HepG2 (cell line): ENCODE data around the gene C5. TPM values are rescaled to one million over a fixed set of nuclear protein-coding genes. Genes with fewer than 3 reads are reported as not detected.

Source experiments
- FOXJ3 ChIP-seq: sonication (generic); formaldehyde crosslinking; IDR thresholded peaks from 2 replicates; pipeline ENCODE4 v1.4.0; 2020; ENCODE audit warnings: missing genetic modification reagents, mild to moderate bottlenecking, borderline replicate concordance
- FOXO1 ChIP-seq: sonication (generic); formaldehyde crosslinking; IDR thresholded peaks from 2 replicates; pipeline ENCODE4 v1.4.0; 2020; ENCODE audit warnings: missing genetic modification reagents
- HMGA1 ChIP-seq: sonication (generic); formaldehyde crosslinking; conservative IDR thresholded peaks from 2 replicates; pipeline ENCODE4 v1.4.0; 2020; ENCODE audit warnings: missing genetic modification reagents
- MIER2 ChIP-seq: IDR thresholded peaks from 2 replicates; pipeline ENCODE4 v1.6.1; 2016; ENCODE audit warnings: missing biosample characterization, missing genetic modification reagents
- NFIC ChIP-seq: IDR thresholded peaks from 2 replicates; pipeline ENCODE4 v1.6.1; 2012; ENCODE audit warnings: mild to moderate bottlenecking, low read length, inconsistent platforms
- PAWR ChIP-seq: sonication (generic); formaldehyde crosslinking; IDR thresholded peaks from 2 replicates; pipeline ENCODE4 v1.4.0; 2020; ENCODE audit warnings: missing genetic modification reagents, mild to moderate bottlenecking, borderline replicate concordance
- SKI ChIP-seq: fragments of 450-650 bp; IDR thresholded peaks from one replicate; pipeline ENCODE4 v1.6.1; 2018; ENCODE audit warnings: mild to moderate bottlenecking; ENCODE audit not compliant: partially characterized antibody
- SMYD3 ChIP-seq: sonication (generic); formaldehyde crosslinking; IDR thresholded peaks from 2 replicates; pipeline ENCODE4 v1.8.1; 2023; ENCODE audit warnings: mild to moderate bottlenecking, missing genetic modification reagents
- SNAI1 ChIP-seq: sonication (generic); formaldehyde crosslinking; IDR thresholded peaks from 2 replicates; pipeline ENCODE4 v1.5.0; 2020; ENCODE audit warnings: mild to moderate bottlenecking, missing genetic modification reagents, borderline replicate concordance
- ZNF335 ChIP-seq: sonication (generic); formaldehyde crosslinking; IDR thresholded peaks from 2 replicates; pipeline ENCODE4 v1.4.0; 2020; ENCODE audit warnings: missing genetic modification reagents
- ZNF33A ChIP-seq: sonication (generic); formaldehyde crosslinking; IDR thresholded peaks from 2 replicates; pipeline ENCODE4 v1.5.1; 2020; ENCODE audit warnings: missing genetic modification reagents, mild to moderate bottlenecking, moderate library complexity, borderline replicate concordance
- ZNF780A ChIP-seq: sonication (generic); formaldehyde crosslinking; IDR thresholded peaks from 2 replicates; pipeline ENCODE4 v1.8.0; 2022; ENCODE audit warnings: mild to moderate bottlenecking, missing genetic modification reagents, moderate library complexity
- polyA plus RNA-seq, 8 experiments: library from polyadenylated mRNA; depleted of rRNA in 3 of 8; stranded (reverse) in 7 of 8; unstranded in 1 of 8; fragments of >200 nt; fragmentation: Illumina TruSeq in 4 of 8; extraction: Trizol in 4 of 8; gene quantifications; 2 replicates each; pipeline versions ENCODE4 v1.2.1 to v1.2.3, GENCODE V29; 2011 to 2016; ENCODE audit warnings: low read depth in 4 of 8, missing spikeins in 1 of 8, mixed read lengths in 1 of 8; ENCODE audit not compliant: insufficient read depth in 1 of 8
- total RNA-seq, 5 experiments: library from RNA; depleted of rRNA; stranded (reverse); fragments of >200 nt; fragmentation: Illumina TruSeq; extraction: Trizol; gene quantifications; 2 replicates each; pipeline ENCODE4 v1.2.3, GENCODE V29; 2016; ENCODE audit warnings: low read depth in 1 of 5
- TF ChIP-seq, protein P1 (sequence below): sonication (generic); formaldehyde crosslinking; IDR thresholded peaks from 2 replicates; pipeline ENCODE4 v1.4.0; 2020; ENCODE audit warnings: missing genetic modification reagents, mild to moderate bottlenecking, borderline replicate concordance
- TF ChIP-seq, protein P2 (sequence below): sonication (generic); formaldehyde crosslinking; IDR thresholded peaks from 2 replicates; pipeline ENCODE4 v1.4.0; 2020; ENCODE audit warnings: mild to moderate bottlenecking, missing genetic modification reagents
- TF ChIP-seq, protein P3 (sequence below): sonication (generic); formaldehyde crosslinking; IDR thresholded peaks from 2 replicates; pipeline ENCODE4 v1.4.0; 2020; ENCODE audit warnings: low read depth, mild to moderate bottlenecking, missing genetic modification reagents
- TF ChIP-seq, protein P4 (sequence below): sonication (generic); formaldehyde crosslinking; IDR thresholded peaks from 2 replicates; pipeline ENCODE4 v1.5.1; 2020; ENCODE audit warnings: missing genetic modification reagents, mild to moderate bottlenecking, borderline replicate concordance
- TF ChIP-seq, protein P5 (sequence below): IDR thresholded peaks from 2 replicates; pipeline ENCODE4 v1.6.1; 2012; ENCODE audit warnings: low read length, improper control_type of control experiment

The C5 gene
- total and polyA plus RNA-seq, 2 of the 13 experiments (the other 11 are each of a cell fraction or from before 2014, with no cell fraction given): 57.6 to 192 TPM

DNA sequence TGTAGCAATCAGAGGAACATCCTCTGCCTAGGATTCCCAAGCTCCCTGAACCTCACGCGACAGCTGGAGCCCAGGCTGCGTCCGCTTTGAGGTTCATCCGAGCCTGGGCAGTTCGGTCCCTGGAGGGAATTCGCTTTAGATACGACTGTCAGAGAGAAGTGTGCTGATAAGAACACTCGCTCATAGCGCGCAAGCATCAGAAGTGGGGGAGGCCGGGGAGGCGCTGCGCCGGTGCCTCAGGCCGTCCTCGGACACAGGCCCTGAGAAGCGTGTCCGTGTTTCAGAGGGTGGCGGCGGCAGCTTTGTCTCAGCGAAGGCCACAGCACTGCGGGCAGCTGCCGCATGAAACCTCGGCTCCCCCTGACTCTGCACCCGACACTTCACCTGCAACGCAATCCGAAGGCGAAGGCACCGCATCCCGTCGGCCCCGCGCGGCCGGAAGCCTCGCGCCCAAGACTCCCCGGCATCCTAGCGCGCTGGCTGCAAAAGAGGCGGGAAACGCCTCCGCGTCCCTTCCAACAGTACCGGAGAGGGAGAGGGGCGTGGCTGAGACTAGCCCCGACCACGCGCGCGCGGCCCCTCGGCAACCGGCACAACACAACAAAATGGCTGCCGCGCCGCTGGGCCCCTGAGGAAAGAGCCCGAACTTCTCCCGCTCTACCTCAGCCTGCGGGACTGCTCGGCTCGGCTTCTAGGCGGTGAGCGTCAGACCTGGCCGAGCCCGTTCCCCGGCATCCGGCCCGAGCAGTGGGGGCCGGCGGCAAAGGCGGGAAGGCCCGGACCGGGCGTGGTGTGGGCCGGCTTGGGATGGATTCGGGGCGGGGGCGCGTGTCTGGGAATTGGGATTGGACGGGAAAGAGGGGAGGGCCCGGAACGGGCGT is 24.5 kb upstream of the C5 start, which contains the start of gene CNTRL (continued):
- TF ChIP-seq, protein P1, sequence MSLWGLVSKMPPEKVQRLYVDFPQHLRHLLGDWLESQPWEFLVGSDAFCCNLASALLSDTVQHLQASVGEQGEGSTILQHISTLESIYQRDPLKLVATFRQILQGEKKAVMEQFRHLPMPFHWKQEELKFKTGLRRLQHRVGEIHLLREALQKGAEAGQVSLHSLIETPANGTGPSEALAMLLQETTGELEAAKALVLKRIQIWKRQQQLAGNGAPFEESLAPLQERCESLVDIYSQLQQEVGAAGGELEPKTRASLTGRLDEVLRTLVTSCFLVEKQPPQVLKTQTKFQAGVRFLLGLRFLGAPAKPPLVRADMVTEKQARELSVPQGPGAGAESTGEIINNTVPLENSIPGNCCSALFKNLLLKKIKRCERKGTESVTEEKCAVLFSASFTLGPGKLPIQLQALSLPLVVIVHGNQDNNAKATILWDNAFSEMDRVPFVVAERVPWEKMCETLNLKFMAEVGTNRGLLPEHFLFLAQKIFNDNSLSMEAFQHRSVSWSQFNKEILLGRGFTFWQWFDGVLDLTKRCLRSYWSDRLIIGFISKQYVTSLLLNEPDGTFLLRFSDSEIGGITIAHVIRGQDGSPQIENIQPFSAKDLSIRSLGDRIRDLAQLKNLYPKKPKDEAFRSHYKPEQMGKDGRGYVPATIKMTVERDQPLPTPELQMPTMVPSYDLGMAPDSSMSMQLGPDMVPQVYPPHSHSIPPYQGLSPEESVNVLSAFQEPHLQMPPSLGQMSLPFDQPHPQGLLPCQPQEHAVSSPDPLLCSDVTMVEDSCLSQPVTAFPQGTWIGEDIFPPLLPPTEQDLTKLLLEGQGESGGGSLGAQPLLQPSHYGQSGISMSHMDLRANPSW (CRISPR knock-in tag): peak; percentile 81
- no peak; the same call in 1 of the 2 replicates for TF ChIP-seq MIER2 (CRISPR knock-in tag)
- peak; percentile 86; the same call in 1 of the 2 replicates for TF ChIP-seq ZNF33A (CRISPR knock-in tag)
- TF ChIP-seq, protein P2, sequence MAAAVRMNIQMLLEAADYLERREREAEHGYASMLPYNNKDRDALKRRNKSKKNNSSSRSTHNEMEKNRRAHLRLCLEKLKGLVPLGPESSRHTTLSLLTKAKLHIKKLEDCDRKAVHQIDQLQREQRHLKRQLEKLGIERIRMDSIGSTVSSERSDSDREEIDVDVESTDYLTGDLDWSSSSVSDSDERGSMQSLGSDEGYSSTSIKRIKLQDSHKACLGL: peak; percentile 96
- peak; percentile 51 for TF ChIP-seq SKI
- TF ChIP-seq, protein P3, sequence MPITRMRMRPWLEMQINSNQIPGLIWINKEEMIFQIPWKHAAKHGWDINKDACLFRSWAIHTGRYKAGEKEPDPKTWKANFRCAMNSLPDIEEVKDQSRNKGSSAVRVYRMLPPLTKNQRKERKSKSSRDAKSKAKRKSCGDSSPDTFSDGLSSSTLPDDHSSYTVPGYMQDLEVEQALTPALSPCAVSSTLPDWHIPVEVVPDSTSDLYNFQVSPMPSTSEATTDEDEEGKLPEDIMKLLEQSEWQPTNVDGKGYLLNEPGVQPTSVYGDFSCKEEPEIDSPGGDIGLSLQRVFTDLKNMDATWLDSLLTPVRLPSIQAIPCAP (CRISPR knock-in tag): 0 out of 2 replicates have a peak, but pooled peaks have one; percentile 53
- no peak for TF ChIP-seq SMYD3 (CRISPR knock-in tag)
- peak; percentile 83 for TF ChIP-seq FOXJ3 (CRISPR knock-in tag)
- no peak for TF ChIP-seq NFIC
- TF ChIP-seq, protein P4, sequence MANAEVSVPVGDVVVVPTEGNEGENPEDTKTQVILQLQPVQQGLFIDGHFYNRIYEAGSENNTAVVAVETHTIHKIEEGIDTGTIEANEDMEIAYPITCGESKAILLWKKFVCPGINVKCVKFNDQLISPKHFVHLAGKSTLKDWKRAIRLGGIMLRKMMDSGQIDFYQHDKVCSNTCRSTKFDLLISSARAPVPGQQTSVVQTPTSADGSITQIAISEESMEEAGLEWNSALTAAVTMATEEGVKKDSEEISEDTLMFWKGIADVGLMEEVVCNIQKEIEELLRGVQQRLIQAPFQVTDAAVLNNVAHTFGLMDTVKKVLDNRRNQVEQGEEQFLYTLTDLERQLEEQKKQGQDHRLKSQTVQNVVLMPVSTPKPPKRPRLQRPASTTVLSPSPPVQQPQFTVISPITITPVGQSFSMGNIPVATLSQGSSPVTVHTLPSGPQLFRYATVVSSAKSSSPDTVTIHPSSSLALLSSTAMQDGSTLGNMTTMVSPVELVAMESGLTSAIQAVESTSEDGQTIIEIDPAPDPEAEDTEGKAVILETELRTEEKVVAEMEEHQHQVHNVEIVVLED (CRISPR knock-in tag): peak; percentile 79
- 0 out of 2 replicates have a peak, but pooled peaks have one; percentile 77 for TF ChIP-seq ZNF780A (CRISPR knock-in tag)
- TF ChIP-seq ZNF335 (CRISPR knock-in tag): peak; percentile 58; the same call in 1 of the 2 replicates
- TF ChIP-seq, protein P5, sequence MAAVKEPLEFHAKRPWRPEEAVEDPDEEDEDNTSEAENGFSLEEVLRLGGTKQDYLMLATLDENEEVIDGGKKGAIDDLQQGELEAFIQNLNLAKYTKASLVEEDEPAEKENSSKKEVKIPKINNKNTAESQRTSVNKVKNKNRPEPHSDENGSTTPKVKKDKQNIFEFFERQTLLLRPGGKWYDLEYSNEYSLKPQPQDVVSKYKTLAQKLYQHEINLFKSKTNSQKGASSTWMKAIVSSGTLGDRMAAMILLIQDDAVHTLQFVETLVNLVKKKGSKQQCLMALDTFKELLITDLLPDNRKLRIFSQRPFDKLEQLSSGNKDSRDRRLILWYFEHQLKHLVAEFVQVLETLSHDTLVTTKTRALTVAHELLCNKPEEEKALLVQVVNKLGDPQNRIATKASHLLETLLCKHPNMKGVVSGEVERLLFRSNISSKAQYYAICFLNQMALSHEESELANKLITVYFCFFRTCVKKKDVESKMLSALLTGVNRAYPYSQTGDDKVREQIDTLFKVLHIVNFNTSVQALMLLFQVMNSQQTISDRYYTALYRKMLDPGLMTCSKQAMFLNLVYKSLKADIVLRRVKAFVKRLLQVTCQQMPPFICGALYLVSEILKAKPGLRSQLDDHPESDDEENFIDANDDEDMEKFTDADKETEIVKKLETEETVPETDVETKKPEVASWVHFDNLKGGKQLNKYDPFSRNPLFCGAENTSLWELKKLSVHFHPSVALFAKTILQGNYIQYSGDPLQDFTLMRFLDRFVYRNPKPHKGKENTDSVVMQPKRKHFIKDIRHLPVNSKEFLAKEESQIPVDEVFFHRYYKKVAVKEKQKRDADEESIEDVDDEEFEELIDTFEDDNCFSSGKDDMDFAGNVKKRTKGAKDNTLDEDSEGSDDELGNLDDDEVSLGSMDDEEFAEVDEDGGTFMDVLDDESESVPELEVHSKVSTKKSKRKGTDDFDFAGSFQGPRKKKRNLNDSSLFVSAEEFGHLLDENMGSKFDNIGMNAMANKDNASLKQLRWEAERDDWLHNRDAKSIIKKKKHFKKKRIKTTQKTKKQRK: no peak
- TF ChIP-seq SNAI1: 0 out of 2 replicates have a peak, but pooled peaks have one; percentile 86
- peak; percentile 64; the same call in 1 of the 2 replicates for TF ChIP-seq FOXO1
- TF ChIP-seq PAWR (CRISPR knock-in tag): 0 out of 2 replicates have a peak, but pooled peaks have one; percentile 84
- no peak for TF ChIP-seq HMGA1
